KMS-11 (cell line): Measurements from ENCODE around the gene DUSP5.

ENCODE experiments used
- H2AFZ ChIP-seq: fragments of 200-600 bp; sonication (generic); 2 replicates; pipeline ENCODE4 v1.6.1; 2016; ENCODE audit warnings: antibody characterized with exemption, mixed run types, low read depth
- H3K27ac ChIP-seq: fragments of 200-600 bp; sonication (generic); 2 replicates; pipeline ENCODE4 v1.6.1; 2016; ENCODE audit warnings: mild to moderate bottlenecking, mixed run types
- H3K27me3 ChIP-seq: fragments of 200-600 bp; sonication (generic); 2 replicates; pipeline ENCODE4 v1.6.1; 2017; ENCODE audit warnings: mild to moderate bottlenecking, low read depth, mixed run types, moderate library complexity; ENCODE audit not compliant: insufficient read depth
- H3K36me3 ChIP-seq: fragments of 200-600 bp; sonication (generic); 2 replicates; pipeline ENCODE4 v1.6.1; 2017; ENCODE audit warnings: mild to moderate bottlenecking, mixed run types; ENCODE audit not compliant: insufficient read depth
- H3K4me1 ChIP-seq: fragments of 200-600 bp; sonication (generic); 2 replicates; pipeline ENCODE4 v1.6.1; 2016; ENCODE audit warnings: mild to moderate bottlenecking, low read depth, mixed run types; ENCODE audit not compliant: poor library complexity, severe bottlenecking
- H3K4me2 ChIP-seq: fragments of 200-600 bp; sonication (generic); 2 replicates; pipeline ENCODE4 v1.7.0; 2016; ENCODE audit warnings: mild to moderate bottlenecking, mixed run types
- H3K4me3 ChIP-seq: fragments of 200-600 bp; sonication (generic); IDR thresholded peaks from 2 replicates; pipeline ENCODE4 v1.6.1; 2017; ENCODE audit warnings: low read depth, low read length, mixed read lengths; ENCODE audit not compliant: insufficient read depth
- H3K79me2 ChIP-seq: fragments of 200-600 bp; sonication (generic); 2 replicates; pipeline ENCODE4 v1.6.1; 2016; ENCODE audit warnings: low read depth, mixed run types; ENCODE audit not compliant: insufficient read depth
- H3K9ac ChIP-seq: fragments of 200-600 bp; sonication (generic); 2 replicates; pipeline ENCODE4 v1.6.1; 2016; ENCODE audit warnings: mild to moderate bottlenecking, mixed run types
- H4K20me1 ChIP-seq: fragments of 200-600 bp; sonication (generic); 2 replicates; pipeline ENCODE4 v1.6.1; 2016; ENCODE audit warnings: mild to moderate bottlenecking, mixed run types; ENCODE audit not compliant: insufficient read depth
- TF ChIP-seq, protein P1 (sequence below): fragments of 200-600 bp; sonication (generic); conservative IDR thresholded peaks from 2 replicates; pipeline ENCODE4 v1.6.1; 2017; ENCODE audit warnings: low read depth, mild to moderate bottlenecking, antibody characterized with exemption, low read length, moderate library complexity, mixed read lengths

DUSP5 gene

DNA sequence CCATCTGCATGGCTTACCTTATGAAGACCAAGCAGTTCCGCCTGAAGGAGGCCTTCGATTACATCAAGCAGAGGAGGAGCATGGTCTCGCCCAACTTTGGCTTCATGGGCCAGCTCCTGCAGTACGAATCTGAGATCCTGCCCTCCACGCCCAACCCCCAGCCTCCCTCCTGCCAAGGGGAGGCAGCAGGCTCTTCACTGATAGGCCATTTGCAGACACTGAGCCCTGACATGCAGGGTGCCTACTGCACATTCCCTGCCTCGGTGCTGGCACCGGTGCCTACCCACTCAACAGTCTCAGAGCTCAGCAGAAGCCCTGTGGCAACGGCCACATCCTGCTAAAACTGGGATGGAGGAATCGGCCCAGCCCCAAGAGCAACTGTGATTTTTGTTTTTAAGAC is 12.4 kb downstream of the DUSP5 start:
- H3K79me2 ChIP-seq = peaks cover 47% of the 10 kb centered on the region
- H3K4me2 ChIP-seq = no peak overlapping the region
- no peak overlapping the region for H3K27ac ChIP-seq
- H3K4me3 ChIP-seq = no peak overlapping the region
- H3K9ac ChIP-seq = no peak overlapping the region
- H4K20me1 ChIP-seq = no peaks in the 10 kb centered on the region; the same call in 1 of the 2 replicates
- H3K36me3 ChIP-seq = peaks cover 15% of the 10 kb centered on the region; the same call in 1 of the 2 replicates
- no peak overlapping the region for H2AFZ ChIP-seq
- TF ChIP-seq, protein P1, sequence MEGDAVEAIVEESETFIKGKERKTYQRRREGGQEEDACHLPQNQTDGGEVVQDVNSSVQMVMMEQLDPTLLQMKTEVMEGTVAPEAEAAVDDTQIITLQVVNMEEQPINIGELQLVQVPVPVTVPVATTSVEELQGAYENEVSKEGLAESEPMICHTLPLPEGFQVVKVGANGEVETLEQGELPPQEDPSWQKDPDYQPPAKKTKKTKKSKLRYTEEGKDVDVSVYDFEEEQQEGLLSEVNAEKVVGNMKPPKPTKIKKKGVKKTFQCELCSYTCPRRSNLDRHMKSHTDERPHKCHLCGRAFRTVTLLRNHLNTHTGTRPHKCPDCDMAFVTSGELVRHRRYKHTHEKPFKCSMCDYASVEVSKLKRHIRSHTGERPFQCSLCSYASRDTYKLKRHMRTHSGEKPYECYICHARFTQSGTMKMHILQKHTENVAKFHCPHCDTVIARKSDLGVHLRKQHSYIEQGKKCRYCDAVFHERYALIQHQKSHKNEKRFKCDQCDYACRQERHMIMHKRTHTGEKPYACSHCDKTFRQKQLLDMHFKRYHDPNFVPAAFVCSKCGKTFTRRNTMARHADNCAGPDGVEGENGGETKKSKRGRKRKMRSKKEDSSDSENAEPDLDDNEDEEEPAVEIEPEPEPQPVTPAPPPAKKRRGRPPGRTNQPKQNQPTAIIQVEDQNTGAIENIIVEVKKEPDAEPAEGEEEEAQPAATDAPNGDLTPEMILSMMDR = no peak
- H3K4me1 ChIP-seq = peaks cover 4% of the 10 kb centered on the region
- H3K27me3 ChIP-seq = no peaks in the 10 kb centered on the region

DNA sequence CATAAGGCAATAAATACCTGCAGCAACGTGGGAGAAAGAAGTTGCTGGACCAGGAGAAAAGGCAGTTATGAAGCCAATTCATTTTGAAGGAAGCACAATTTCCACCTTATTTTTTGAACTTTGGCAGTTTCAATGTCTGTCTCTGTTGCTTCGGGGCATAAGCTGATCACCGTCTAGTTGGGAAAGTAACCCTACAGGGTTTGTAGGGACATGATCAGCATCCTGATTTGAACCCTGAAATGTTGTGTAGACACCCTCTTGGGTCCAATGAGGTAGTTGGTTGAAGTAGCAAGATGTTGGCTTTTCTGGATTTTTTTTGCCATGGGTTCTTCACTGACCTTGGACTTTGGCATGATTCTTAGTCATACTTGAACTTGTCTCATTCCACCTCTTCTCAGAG is 13.0 kb downstream of the DUSP5 start:
- Histone ChIP-seq H3K36me3 (peaks cover 15% of the 10 kb centered on the region; the same call in 1 of the 2 replicates), H3K4me1 (no peaks in the 10 kb centered on the region), H2AFZ (no peak overlapping the region), H3K9ac (no peak overlapping the region), H3K27ac (no peak overlapping the region), H3K79me2 (peaks cover 41% of the 10 kb centered on the region), H3K4me2 (no peak overlapping the region), H3K4me3 (no peak overlapping the region), H4K20me1 (no peaks in the 10 kb centered on the region; the same call in 1 of the 2 replicates), H3K27me3 (no peaks in the 10 kb centered on the region)
- TF ChIP-seq, protein P1 = no peak

- no peak overlapping the region for H3K4me3 ChIP-seq
- H3K27ac ChIP-seq = no peak overlapping the region
- H3K4me1 ChIP-seq = no peaks in the 10 kb centered on the region
- peaks cover 8% of the 10 kb centered on the region; the same call in 1 of the 2 replicates for H3K36me3 ChIP-seq
- H3K9ac ChIP-seq = no peak overlapping the region
- no peaks in the 10 kb centered on the region for H3K27me3 ChIP-seq
- no peak overlapping the region for H2AFZ ChIP-seq
- peaks cover 29% of the 10 kb centered on the region for H3K79me2 ChIP-seq
- no peak overlapping the region for H3K4me2 ChIP-seq
- H4K20me1 ChIP-seq = no peaks in the 10 kb centered on the region; the same call in 1 of the 2 replicates
- TF ChIP-seq, protein P1 = no peak
Observed at GRCh38 chr10:110511734-110512449, 14.2 kb downstream of the DUSP5 start.

DNA sequence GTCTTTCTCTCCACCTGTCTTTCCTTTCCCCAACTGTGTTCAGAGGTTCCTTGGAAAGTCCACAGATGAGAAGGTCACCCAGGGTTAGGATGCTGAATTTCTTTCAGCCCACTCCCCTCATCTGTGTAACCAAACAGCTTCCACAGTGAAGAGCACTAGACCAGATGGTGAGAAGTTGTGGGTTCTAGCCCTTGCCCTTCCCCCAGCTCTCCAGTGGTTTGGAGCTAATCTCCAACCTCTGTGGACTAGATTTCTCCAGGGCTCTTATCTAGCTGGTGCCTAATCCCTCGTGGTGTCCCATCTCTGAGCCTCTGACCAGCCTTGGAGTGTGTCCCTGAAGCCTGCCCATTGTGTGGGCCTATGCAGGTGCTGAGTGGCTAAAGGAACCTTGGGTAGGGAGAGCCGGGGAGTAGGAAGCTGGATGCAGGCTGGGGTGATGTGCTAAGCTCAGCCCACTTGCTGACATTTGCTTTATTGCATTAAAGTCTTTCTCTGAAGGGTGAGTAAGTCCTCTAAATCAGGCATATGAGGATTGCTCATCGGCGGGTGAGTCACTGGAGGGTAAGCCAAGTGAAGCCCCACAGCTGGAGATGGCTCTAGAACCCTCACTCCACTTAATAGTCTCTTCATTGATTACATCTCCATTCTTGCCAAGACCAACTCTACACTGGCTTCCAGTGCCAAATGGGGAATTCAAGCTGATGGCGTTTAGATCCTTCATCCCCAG is 14.9 kb downstream of the DUSP5 start:
- Histone ChIP-seq H2AFZ (no peak overlapping the region), H3K36me3 (peaks cover under 1% of the 10 kb centered on the region; the same call in 1 of the 2 replicates), H3K27me3 (no peaks in the 10 kb centered on the region), H3K4me2 (no peak overlapping the region), H3K79me2 (peaks cover 24% of the 10 kb centered on the region; the same call in 1 of the 2 replicates), H3K9ac (no peak overlapping the region), H3K27ac (no peak overlapping the region), H3K4me1 (no peaks in the 10 kb centered on the region), H4K20me1 (no peaks in the 10 kb centered on the region; the same call in 1 of the 2 replicates), H3K4me3 (no peak overlapping the region)
- TF ChIP-seq, protein P1 = no peak
